HL-60 (cell line): ENCODE results near the gene PSPN. TPM values are rescaled to one million over a fixed set of nuclear protein-coding genes. Genes with fewer than 3 reads are reported as not detected.

Experiments used
- DNase-seq, 2 experiments: peaks; one replicate each; pipeline ENCODE4 v3.0.0-alpha.2; 2010 to 2020; ENCODE audit warnings: low read depth in 1 of 2, low spot score in 1 of 2
- H3K27ac ChIP-seq: fragments of 250-450 bp; sonication (Bioruptor Pico); replicated peaks from 2 replicates; pipeline ENCODE4 v1.5.1; 2020; ENCODE audit warnings: mild to moderate bottlenecking, moderate library complexity
- H3K27me3 ChIP-seq: fragments of 250-450 bp; sonication (Bioruptor Pico); 2 replicates; pipeline ENCODE4 v1.5.1; 2021; ENCODE audit warnings: mild to moderate bottlenecking, moderate library complexity; ENCODE audit not compliant: insufficient read depth, poor library complexity, severe bottlenecking
- H3K4me3 ChIP-seq: replicated peaks from 2 replicates; pipeline ENCODE4 v1.5.1; 2011; ENCODE audit warnings: mild to moderate bottlenecking, control low read depth, low read length; ENCODE audit not compliant: insufficient read depth
- GABPA ChIP-seq: IDR thresholded peaks from 2 replicates; pipeline ENCODE4 v1.6.1; 2012; ENCODE audit warnings: low read depth
- POLR2AphosphoS5 ChIP-seq: IDR thresholded peaks from 2 replicates; pipeline ENCODE4 v1.6.1; 2012; ENCODE audit warnings: low read depth
- SPI1 ChIP-seq: IDR thresholded peaks from 2 replicates; pipeline ENCODE4 v1.6.1; 2012; ENCODE audit warnings: low read depth, mild to moderate bottlenecking, borderline replicate concordance
- microRNA-seq: library from miRNA; unstranded; fragments of <30 nt; microRNA quantifications from one replicate; pipeline ENCODE4, GENCODE V29; 2018
- TF ChIP-seq, protein P1 (sequence below): IDR thresholded peaks from 2 replicates; pipeline ENCODE4 v1.6.1; 2012; ENCODE audit warnings: low read depth; ENCODE audit not compliant: insufficient replicate concordance
- TF ChIP-seq, protein P2 (sequence below): IDR thresholded peaks from one replicate; pipeline ENCODE4 v1.5.1; 2011; ENCODE audit warnings: low read length, control low read depth, inconsistent platforms; ENCODE audit not compliant: insufficient read depth

The PSPN gene

DNA sequence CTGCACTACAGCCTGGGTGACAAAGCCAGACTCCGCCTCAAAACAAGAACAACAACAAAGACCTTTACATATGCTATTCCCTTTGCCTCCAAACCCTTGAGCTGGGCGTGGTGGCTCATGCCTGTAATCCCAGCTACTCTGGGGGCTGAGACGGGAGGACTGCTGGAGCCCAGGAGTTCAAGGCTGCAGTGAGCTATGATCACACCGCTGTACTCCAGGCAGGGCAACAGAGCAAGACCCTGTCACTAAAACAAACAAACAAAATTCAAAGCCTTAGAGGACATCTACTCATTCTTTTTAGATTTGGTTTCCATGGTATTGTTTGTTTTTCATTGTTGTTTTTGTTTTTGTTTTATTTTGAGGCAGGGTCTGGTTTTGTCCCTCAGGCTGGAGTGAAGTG lies 50.1 kb downstream of the PSPN start:
- TF ChIP-seq, protein P1, sequence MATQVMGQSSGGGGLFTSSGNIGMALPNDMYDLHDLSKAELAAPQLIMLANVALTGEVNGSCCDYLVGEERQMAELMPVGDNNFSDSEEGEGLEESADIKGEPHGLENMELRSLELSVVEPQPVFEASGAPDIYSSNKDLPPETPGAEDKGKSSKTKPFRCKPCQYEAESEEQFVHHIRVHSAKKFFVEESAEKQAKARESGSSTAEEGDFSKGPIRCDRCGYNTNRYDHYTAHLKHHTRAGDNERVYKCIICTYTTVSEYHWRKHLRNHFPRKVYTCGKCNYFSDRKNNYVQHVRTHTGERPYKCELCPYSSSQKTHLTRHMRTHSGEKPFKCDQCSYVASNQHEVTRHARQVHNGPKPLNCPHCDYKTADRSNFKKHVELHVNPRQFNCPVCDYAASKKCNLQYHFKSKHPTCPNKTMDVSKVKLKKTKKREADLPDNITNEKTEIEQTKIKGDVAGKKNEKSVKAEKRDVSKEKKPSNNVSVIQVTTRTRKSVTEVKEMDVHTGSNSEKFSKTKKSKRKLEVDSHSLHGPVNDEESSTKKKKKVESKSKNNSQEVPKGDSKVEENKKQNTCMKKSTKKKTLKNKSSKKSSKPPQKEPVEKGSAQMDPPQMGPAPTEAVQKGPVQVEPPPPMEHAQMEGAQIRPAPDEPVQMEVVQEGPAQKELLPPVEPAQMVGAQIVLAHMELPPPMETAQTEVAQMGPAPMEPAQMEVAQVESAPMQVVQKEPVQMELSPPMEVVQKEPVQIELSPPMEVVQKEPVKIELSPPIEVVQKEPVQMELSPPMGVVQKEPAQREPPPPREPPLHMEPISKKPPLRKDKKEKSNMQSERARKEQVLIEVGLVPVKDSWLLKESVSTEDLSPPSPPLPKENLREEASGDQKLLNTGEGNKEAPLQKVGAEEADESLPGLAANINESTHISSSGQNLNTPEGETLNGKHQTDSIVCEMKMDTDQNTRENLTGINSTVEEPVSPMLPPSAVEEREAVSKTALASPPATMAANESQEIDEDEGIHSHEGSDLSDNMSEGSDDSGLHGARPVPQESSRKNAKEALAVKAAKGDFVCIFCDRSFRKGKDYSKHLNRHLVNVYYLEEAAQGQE = no peak
- no peak for TF ChIP-seq SPI1
- TF ChIP-seq POLR2AphosphoS5 = no peak
- TF ChIP-seq GABPA = no peak
- TF ChIP-seq, protein P2, sequence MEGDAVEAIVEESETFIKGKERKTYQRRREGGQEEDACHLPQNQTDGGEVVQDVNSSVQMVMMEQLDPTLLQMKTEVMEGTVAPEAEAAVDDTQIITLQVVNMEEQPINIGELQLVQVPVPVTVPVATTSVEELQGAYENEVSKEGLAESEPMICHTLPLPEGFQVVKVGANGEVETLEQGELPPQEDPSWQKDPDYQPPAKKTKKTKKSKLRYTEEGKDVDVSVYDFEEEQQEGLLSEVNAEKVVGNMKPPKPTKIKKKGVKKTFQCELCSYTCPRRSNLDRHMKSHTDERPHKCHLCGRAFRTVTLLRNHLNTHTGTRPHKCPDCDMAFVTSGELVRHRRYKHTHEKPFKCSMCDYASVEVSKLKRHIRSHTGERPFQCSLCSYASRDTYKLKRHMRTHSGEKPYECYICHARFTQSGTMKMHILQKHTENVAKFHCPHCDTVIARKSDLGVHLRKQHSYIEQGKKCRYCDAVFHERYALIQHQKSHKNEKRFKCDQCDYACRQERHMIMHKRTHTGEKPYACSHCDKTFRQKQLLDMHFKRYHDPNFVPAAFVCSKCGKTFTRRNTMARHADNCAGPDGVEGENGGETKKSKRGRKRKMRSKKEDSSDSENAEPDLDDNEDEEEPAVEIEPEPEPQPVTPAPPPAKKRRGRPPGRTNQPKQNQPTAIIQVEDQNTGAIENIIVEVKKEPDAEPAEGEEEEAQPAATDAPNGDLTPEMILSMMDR = no peak
- no peak for DNase-seq
- no peak overlapping the region for H3K27ac ChIP-seq
- no peak overlapping the region for H3K4me3 ChIP-seq
- H3K27me3 ChIP-seq = no peaks in the 10 kb centered on the region

Small RNA genes lying within 50 kb of the gene (microRNA-seq; reads per million reads assigned to microRNA genes)
- gene MIR3940 (20.2 reads per million, percentile 46 among the genes with 10 or more reads in this experiment), gene MIR6790 (not detected), gene MIR6885 (not detected)
